ENCODE data around the gene ASAP3.
A peak's percentile ranks its signal among the peaks of the same experiment; 100 is the strongest.

ASAP3 gene

GRCh38 chr1:23483321-23484252 lies at the start of gene ASAP3:
TSS of gene ASAP3 (minus strand) at chr1:23484179. CDS start at chr1:23484133, 46 bp downstream.
- Histone ChIP-seq H3K4me3 (ENCODE audit: low read length) (peak within 1 kb of the TSS; percentile 71), H3K9me3 (ENCODE audit: control insufficient read depth, low read depth, low read length) (no peaks in the 10 kb centered on the region), H3K9ac (ENCODE audit: low read length) (peak within 1 kb of the TSS; percentile 68), H3K27me3 (ENCODE audit: control insufficient read depth, insufficient read depth, low read length) (peaks cover 19% of the 10 kb centered on the region), H3K4me1 (ENCODE audit: control insufficient read depth, low read depth, low read length) (peaks cover 4% of the 10 kb centered on the region), H3K36me3 (ENCODE audit: control insufficient read depth, low read depth, low read length) (no peaks in the 10 kb centered on the region), H3K27ac (ENCODE audit: low read length) (no peak within 1 kb of the TSS)

DNA sequence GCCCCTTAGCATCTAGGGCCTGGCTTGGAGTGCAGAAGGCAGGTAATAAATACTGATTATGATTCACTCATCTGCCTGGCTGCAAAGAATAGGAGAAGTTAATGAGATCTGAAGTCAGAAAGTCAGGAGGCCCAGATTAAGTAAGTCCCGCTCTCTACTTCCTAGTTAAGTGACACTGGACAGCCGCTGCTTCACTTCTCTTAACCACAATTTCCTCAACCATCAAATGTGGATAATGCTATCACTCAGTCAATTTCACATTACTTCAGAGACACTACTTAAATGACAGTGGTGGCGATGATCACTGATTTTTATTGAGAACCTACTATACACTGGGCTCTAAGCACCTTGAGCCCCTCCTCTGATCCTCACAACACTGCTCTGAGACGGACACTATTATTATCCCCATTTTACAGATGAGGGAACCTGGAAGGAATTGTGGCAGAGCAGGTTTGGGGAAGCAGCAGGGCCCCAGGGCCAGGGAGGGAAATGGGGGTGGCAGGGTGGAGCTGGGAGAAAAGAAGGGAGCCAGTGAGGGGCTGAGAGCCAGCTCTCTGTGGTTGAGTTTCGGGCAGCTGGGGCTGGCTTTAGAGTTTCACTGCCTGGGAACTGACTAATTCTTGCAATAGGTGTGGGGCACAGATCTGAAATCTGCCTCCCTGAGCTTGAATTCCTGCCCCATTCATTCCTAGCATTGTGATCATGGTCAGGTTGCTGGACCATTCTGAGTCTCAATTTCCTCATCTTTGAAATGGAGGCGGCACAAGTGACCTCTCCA lies 49.5 kb upstream of the ASAP3 start:
- Histone ChIP-seq H3K4me3 (ENCODE audit: low read length) (no peak overlapping the region), H3K9ac (ENCODE audit: low read length) (no peak overlapping the region), H3K27me3 (ENCODE audit: control insufficient read depth, insufficient read depth, low read length) (peaks cover 36% of the 10 kb centered on the region), H3K27ac (ENCODE audit: low read length) (no peak overlapping the region), H3K36me3 (ENCODE audit: control insufficient read depth, low read depth, low read length) (no peaks in the 10 kb centered on the region), H3K9me3 (ENCODE audit: control insufficient read depth, low read depth, low read length) (no peaks in the 10 kb centered on the region), H3K4me1 (ENCODE audit: control insufficient read depth, low read depth, low read length) (peaks cover 8% of the 10 kb centered on the region)

DNA sequence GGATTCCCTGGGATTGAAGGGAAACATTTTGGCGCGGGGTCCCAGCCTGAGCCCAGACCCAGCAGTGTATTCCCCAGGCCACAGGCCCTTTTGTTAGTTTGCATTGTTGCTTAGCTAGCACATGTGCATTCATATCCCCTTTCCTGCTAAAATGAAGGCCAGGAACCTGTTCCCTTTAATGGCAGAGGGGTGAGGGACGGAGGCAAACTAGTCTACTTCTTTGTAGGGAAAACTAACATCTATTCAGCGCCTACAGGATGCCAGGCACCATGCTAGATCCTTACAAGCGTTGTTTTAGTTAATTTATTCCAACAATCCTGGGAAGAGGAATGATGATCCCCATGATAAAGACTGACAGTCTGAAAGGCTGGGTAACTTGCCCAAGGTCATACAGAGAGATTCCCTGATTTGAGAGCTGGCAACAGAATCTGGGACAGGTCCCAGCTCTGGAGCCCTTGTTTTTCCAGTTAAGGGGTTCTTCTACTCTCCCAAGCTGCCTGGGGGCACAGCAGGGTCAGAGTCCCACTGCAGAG lies 47.6 kb upstream of the ASAP3 start:
- Histone ChIP-seq H3K4me3 (ENCODE audit: low read length) (peak overlapping the region; percentile 48), H3K36me3 (ENCODE audit: control insufficient read depth, low read depth, low read length) (no peaks in the 10 kb centered on the region), H3K9me3 (ENCODE audit: control insufficient read depth, low read depth, low read length) (no peaks in the 10 kb centered on the region), H3K27me3 (ENCODE audit: control insufficient read depth, insufficient read depth, low read length) (peaks cover 36% of the 10 kb centered on the region), H3K9ac (ENCODE audit: low read length) (peak overlapping the region; percentile 58), H3K27ac (ENCODE audit: low read length) (no peak overlapping the region), H3K4me1 (ENCODE audit: control insufficient read depth, low read depth, low read length) (peaks cover 8% of the 10 kb centered on the region)

DNA sequence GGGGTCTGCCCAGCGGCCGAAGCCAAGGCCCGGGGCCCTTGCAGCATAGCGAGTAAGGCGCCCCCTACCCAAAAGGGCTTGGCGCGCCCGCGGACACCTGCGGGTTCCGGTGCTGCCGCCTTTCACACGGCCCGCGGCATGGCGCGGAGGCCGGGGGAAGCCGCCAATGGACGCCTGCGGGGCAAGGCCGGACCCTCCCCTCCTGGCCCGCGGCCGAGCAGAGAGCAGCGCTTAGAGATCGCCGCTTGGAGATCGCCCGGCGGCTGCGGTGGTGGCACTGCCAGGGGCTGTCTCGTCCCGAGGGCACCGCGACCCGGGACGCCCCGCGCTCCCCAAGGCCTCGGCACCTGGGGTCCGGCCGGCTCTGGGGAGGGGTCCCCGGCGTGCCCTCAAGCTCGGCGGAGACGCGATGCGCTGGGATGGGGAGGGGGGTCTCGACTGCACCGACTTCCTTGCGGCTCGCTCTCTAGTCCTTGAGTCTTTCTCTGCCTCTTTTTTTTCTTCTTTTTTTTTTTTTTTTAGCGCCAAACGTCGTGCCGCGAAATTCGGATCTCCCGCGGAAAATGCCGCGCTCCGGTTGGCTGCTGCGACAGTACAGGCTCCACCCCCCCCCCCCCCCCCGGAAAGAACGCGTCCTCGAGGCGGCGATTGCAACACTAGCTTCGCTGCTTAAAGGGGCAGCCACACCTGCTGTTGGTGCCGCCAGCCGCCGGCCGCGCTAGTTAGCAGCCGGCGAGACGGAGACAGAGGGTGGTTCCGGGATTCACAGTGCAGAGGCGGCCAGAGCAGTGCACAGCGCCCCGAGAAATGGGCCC lies 47.0 kb upstream of the ASAP3 start, which contains the start of gene E2F2:
Gene E2F2 (minus strand): TSS at position 487 of the 815 bp plus-strand sequence. CDS start 440 bp downstream, at position 47.
- Histone ChIP-seq H3K4me3 (ENCODE audit: low read length) (peak within 1 kb of the TSS; percentile 61), H3K9ac (ENCODE audit: low read length) (peak within 1 kb of the TSS; percentile 70), H3K4me1 (ENCODE audit: control insufficient read depth, low read depth, low read length) (peaks cover 12% of the 10 kb centered on the region), H3K27ac (ENCODE audit: low read length) (no peak within 1 kb of the TSS), H3K9me3 (ENCODE audit: control insufficient read depth, low read depth, low read length) (no peaks in the 10 kb centered on the region), H3K36me3 (ENCODE audit: control insufficient read depth, low read depth, low read length) (no peaks in the 10 kb centered on the region), H3K27me3 (ENCODE audit: control insufficient read depth, insufficient read depth, low read length) (peaks cover 36% of the 10 kb centered on the region)

DNA sequence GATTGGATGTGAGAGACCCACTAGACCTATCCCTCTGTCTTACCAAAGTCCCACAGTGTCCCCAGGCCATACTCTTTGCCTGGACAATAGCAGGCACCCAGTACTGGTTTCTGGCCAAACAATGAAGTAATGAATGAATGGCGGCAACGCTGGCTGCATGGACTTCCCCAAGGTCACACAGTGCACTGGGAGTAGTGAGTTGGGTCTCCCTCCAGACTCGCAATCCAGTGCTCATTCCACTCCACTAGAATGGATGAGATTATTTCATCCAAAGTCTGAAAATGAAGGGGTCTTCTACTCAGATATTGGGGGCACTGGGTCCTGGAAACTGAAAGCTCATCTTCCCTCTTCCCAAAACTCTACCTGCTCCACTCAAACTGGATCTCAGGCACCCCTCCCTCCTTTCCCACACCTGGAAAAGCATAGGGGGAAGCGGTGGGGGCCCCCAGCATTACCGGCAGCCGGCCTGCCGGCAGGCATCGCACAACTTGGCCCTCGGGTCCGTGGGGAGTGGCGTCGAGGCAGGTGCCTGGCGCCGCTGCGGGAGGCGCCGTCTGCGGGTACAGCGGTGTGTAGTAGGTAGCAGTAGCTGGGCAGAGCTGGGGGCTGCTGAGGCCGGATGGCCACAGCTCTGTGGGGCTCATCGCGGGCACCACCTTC lies 46.2 kb upstream of the ASAP3 start:
- Histone ChIP-seq H3K36me3 (ENCODE audit: control insufficient read depth, low read depth, low read length) (no peaks in the 10 kb centered on the region), H3K9me3 (ENCODE audit: control insufficient read depth, low read depth, low read length) (no peaks in the 10 kb centered on the region), H3K4me1 (ENCODE audit: control insufficient read depth, low read depth, low read length) (peaks cover 20% of the 10 kb centered on the region), H3K4me3 (ENCODE audit: low read length) (peak overlapping the region; percentile 61), H3K9ac (ENCODE audit: low read length) (peak overlapping the region; percentile 70), H3K27me3 (ENCODE audit: control insufficient read depth, insufficient read depth, low read length) (peaks cover 36% of the 10 kb centered on the region), H3K27ac (ENCODE audit: low read length) (no peak overlapping the region)

- H3K9me3 ChIP-seq (ENCODE audit: control insufficient read depth, low read depth, low read length), result no peaks in the 10 kb centered on the region
- H3K9ac ChIP-seq (ENCODE audit: low read length), result no peak overlapping the region
- no peak overlapping the region for H3K4me3 ChIP-seq (ENCODE audit: low read length)
- H3K36me3 ChIP-seq (ENCODE audit: control insufficient read depth, low read depth, low read length), result no peaks in the 10 kb centered on the region
- H3K27me3 ChIP-seq (ENCODE audit: control insufficient read depth, insufficient read depth, low read length), result peaks cover 36% of the 10 kb centered on the region
- peaks cover 21% of the 10 kb centered on the region for H3K4me1 ChIP-seq (ENCODE audit: control insufficient read depth, low read depth, low read length)
- no peak overlapping the region for H3K27ac ChIP-seq (ENCODE audit: low read length)
These were observed 45.4 kb upstream of the ASAP3 start for GRCh38 chr1:23529146-23530086.

DNA sequence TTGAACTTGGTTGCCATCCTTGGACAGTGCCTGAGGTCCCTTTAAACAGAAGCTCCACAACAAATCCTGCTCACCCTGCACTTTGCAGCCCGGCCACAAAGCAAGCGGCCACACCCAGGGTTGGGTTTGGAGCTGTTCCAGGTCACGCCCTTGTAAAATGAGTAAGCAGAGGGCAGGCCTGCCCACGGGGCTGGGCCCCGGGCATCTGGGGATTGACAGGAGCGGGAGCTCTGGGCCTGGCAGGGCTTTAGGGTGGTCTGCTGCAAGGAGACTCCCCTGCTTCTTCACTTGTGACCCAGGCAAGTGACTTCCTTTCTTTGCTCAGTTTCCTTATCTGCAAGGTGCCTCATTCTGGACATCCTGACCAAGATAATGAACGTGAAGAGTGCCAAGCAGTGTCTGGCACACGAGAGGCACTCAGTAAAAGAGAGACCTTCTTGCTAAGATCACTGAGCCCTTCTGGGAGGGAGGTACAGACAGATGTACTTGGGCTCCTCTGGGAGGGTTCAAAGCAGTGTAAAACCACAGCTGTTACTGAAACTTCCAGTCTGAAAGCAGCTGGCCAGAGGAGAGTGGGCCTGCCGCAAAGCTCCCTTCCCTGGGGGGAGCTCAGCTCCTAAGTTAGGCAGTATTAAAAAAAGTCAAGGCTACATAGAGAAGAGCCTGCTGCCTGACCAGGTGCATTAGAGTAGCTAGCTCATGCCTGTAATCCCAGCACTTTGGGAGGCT lies 44.4 kb upstream of the ASAP3 start:
- Histone ChIP-seq H3K4me1 (ENCODE audit: control insufficient read depth, low read depth, low read length) (peaks cover 21% of the 10 kb centered on the region), H3K9me3 (ENCODE audit: control insufficient read depth, low read depth, low read length) (no peaks in the 10 kb centered on the region), H3K9ac (ENCODE audit: low read length) (no peak overlapping the region), H3K27ac (ENCODE audit: low read length) (no peak overlapping the region), H3K36me3 (ENCODE audit: control insufficient read depth, low read depth, low read length) (no peaks in the 10 kb centered on the region), H3K4me3 (ENCODE audit: low read length) (no peak overlapping the region), H3K27me3 (ENCODE audit: control insufficient read depth, insufficient read depth, low read length) (peaks cover 36% of the 10 kb centered on the region)

DNA sequence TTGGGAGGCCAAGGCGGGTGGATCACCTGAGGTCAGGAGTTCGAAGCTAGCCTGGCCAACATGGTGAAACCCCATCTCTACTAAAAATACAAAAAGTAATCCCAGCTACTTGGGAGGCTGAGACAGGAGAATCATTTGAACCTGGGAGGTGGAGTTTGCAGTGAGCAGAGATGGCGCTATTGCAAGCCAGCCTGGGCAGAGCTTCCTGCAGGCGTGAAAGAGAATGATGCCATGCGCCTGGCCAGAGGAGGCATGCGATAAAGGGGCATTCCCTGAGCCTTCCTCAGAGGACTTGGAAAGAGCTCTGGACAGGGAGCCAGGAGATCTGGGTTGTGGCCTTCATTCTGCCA lies 43.9 kb upstream of the ASAP3 start:
- H3K4me1 ChIP-seq (ENCODE audit: control insufficient read depth, low read depth, low read length), result peaks cover 21% of the 10 kb centered on the region
- H3K27me3 ChIP-seq (ENCODE audit: control insufficient read depth, insufficient read depth, low read length), result peaks cover 30% of the 10 kb centered on the region
- H3K36me3 ChIP-seq (ENCODE audit: control insufficient read depth, low read depth, low read length), result no peaks in the 10 kb centered on the region
- no peak overlapping the region for H3K4me3 ChIP-seq (ENCODE audit: low read length)
- H3K9me3 ChIP-seq (ENCODE audit: control insufficient read depth, low read depth, low read length), result no peaks in the 10 kb centered on the region
- no peak overlapping the region for H3K27ac ChIP-seq (ENCODE audit: low read length)
- H3K9ac ChIP-seq (ENCODE audit: low read length), result no peak overlapping the region

GRCh38 chr1:23527366-23527765 lies 43.4 kb upstream of the ASAP3 start:
- peaks cover 25% of the 10 kb centered on the region for H3K27me3 ChIP-seq (ENCODE audit: control insufficient read depth, insufficient read depth, low read length)
- H3K9me3 ChIP-seq (ENCODE audit: control insufficient read depth, low read depth, low read length), result no peaks in the 10 kb centered on the region
- no peak overlapping the region for H3K4me3 ChIP-seq (ENCODE audit: low read length)
- H3K27ac ChIP-seq (ENCODE audit: low read length), result no peak overlapping the region
- H3K36me3 ChIP-seq (ENCODE audit: control insufficient read depth, low read depth, low read length), result no peaks in the 10 kb centered on the region
- peaks cover 21% of the 10 kb centered on the region for H3K4me1 ChIP-seq (ENCODE audit: control insufficient read depth, low read depth, low read length)
- no peak overlapping the region for H3K9ac ChIP-seq (ENCODE audit: low read length)

Measured in iPS-18a (cell line).